PFSK-1 (cell line): ENCODE measurements around the gene AGPAT4.

Experiments used
- FOXP2 ChIP-seq: optimal IDR thresholded peaks from 2 replicates; pipeline ENCODE3; 2011; ENCODE audit warnings: borderline replicate concordance, control low read depth, inconsistent platforms; ENCODE audit not compliant: insufficient read depth; ENCODE audit errors: extremely low read length, extremely low read depth
- POLR2AphosphoS5 ChIP-seq: IDR thresholded peaks from 2 replicates; pipeline ENCODE4 v1.6.1; 2012; ENCODE audit warnings: low read depth, mild to moderate bottlenecking, control low read depth, low read length, moderate library complexity
- REST ChIP-seq, 2 experiments: IDR thresholded peaks; 2 replicates each; pipeline versions ENCODE4 v1.6.1 to v1.8.0; 2011 to 2012; ENCODE audit warnings: low read depth in 2 of 2, low read length in 2 of 2, control low read depth in 1 of 2, inconsistent platforms in 1 of 2, mild to moderate bottlenecking in 1 of 2, moderate library complexity in 1 of 2; ENCODE audit not compliant: insufficient read depth in 1 of 2
- SIN3A ChIP-seq: IDR thresholded peaks from 2 replicates; pipeline ENCODE4 v1.6.1; 2012; ENCODE audit warnings: mild to moderate bottlenecking, low read length, moderate library complexity, borderline replicate concordance; ENCODE audit not compliant: insufficient read depth
- TAF1 ChIP-seq: IDR thresholded peaks from 2 replicates; pipeline ENCODE4 v1.6.1; 2012; ENCODE audit warnings: low read length, control low read depth, borderline replicate concordance; ENCODE audit not compliant: insufficient read depth

Gene AGPAT4

DNA sequence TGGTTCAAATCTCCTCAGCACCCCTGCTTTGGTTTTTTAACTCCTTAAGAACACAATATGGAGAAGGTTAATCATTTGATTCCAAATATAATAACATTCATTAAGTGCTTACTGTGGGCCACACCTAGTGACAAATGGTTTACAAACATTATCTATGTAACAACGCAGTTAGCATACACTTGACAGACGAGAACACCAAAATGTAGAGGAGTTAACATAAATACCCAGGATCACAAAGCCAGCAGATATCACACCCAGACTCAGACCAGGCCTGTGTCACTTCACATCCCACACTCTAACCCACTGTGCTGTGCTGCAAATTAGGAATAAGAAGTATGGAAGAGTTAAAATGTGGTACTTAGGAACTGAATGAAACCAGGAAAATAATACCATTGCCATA is 82.9 kb downstream of the AGPAT4 start:
- TF ChIP-seq FOXP2 (no peak), POLR2AphosphoS5 (no peak), SIN3A (no peak), TAF1 (no peak), REST (IDR thresholded peaks at IDR 0.05; ENCODE audit: insufficient read depth in 1 of 2, low read depth in 2 of 2, low read length in 2 of 2) (no peak)

- no peak for TF ChIP-seq SIN3A
- no peak for TF ChIP-seq REST (IDR thresholded peaks at IDR 0.05; ENCODE audit: insufficient read depth in 1 of 2, low read depth in 2 of 2, low read length in 2 of 2)
- no peak for TF ChIP-seq TAF1
Measured at GRCh38 chr6:161189891-161190290, 84.0 kb downstream of the AGPAT4 start.

DNA sequence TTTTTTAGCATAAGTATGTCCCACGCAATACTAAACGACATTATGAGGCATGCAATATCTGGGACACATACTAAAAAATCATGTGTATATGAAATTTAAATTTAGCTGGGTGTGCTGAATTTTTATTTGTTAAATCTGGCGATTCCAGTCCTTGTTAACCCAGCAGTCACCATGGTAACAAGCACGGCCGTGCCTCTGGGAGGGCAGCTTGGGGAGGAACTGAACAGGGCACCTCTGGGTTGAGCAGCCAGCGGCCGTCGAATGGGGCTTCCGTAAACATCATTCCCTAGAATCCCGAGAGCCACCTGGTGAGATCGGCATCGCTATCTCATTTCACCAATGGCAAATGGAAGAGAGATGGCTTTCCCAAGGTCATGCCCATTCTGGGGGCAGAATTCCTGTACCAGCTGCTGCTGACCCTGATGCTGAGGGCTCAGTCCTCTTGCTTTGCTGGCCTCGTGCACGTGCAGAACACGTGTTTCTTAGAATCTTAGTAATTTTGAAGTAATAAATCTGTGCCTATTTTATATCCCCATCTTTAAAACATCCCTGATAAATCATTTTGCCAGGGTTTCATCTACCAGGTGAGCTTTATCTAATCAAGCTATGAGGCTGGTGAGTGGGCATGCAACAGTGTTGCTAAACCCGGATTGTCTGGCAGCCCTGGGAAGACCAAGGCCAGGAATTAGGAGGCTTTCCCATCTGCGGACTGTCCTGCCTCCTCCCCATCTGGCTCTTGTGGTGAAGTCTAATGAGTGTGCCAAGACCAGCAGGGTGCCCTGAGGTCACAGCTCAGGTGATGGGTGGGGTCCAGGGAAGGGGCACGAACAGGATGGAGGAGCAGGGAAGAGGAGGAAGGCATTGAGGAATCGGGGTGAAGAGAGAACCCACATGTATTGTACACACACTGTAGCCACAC is 85.1 kb downstream of the AGPAT4 start:
- TF ChIP-seq SIN3A: no peak
- TF ChIP-seq FOXP2: no peak

GRCh38 chr6:161186173-161186769 is 87.6 kb downstream of the AGPAT4 start:
- TF ChIP-seq FOXP2 (no peak), POLR2AphosphoS5 (no peak), TAF1 (no peak), SIN3A (no peak), REST (IDR thresholded peaks at IDR 0.05; ENCODE audit: insufficient read depth in 1 of 2, low read depth in 2 of 2, low read length in 2 of 2) (no peak)

GRCh38 chr6:161181121-161181520 is 92.7 kb downstream of the AGPAT4 start:
- TF ChIP-seq POLR2AphosphoS5 (no peak), SIN3A (no peak)

DNA sequence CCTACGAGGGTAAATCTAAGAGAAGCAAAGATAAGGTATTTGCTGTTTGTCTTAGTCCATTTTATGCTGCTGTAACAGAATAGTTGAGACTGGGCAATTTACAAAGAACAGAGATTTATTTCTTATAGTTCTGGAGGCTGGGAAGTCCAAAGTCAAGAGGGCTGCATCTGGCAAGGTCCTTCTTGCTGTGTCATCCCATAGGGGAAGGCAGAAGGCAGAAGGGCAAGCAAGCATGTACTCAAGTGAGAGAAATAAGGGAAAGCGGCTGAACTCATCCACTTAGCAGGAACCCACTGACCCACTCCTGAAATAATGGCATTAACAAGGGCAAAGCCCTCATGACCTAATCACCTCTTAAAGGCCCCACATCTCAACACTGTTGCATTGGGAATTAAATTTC is 102.7 kb downstream of the AGPAT4 start:
- TF ChIP-seq TAF1 (no peak), FOXP2 (no peak), POLR2AphosphoS5 (no peak), REST (IDR thresholded peaks at IDR 0.05; ENCODE audit: insufficient read depth in 1 of 2, low read depth in 2 of 2, low read length in 2 of 2) (no peak), SIN3A (no peak)
